Activated CD4-positive, CD25-positive, alpha-beta regulatory T cell treated with anti-CD3 and anti-CD28 coated beads, Interleukin-2, amount 50 U/mL, for 24 hours (primary cell): ENCODE results near the gene ADARB2.

Source experiments
- ATAC-seq, 2 donors: fragments of 150-1000 bp; cut with Tn5 transposase; one replicate each; pipeline ENCODE4 v1.10.0; 2021; ENCODE audit warnings: mild to moderate bottlenecking in 1 of 2, moderate library complexity in 1 of 2

Gene ADARB2

DNA sequence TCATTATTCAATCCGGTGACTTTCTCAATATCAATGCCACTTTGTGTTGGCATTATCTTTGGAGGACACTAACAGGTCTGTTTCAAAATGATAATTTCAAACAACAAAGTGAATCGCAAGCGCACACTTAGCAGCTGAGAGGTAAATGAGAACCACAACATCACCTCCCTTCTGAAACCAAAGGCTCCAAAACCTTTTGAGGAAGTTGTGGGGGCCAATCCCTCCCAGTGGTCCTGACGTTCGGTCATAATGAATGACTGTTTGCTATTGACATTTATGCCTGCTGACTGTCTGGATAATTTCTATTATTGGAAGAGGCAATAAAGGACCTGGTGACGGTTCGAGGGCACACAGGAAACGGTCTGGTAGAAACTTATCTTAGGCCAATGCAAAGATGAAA lies 1.8 kb downstream of the ADARB2 start:
- no peak for ATAC-seq

DNA sequence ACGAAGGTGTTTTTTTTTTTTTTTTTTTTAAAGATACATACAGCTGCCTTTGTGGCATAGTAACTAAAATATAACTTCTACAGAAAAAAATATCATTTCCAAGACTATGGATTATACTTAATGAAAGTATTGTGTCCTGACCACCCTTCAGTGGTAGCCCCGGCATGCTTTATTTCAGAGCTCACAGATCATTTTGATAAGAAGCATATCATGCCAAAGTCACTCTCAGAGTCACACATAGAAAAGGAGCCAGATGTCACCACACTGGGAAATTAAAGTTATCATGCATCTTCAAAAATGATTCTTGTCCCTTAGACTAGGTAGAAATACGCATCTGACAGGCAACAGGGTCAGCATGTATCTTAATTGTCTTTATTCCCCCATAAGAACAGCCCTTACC lies 3.0 kb downstream of the ADARB2 start:
- ATAC-seq = no peak

DNA sequence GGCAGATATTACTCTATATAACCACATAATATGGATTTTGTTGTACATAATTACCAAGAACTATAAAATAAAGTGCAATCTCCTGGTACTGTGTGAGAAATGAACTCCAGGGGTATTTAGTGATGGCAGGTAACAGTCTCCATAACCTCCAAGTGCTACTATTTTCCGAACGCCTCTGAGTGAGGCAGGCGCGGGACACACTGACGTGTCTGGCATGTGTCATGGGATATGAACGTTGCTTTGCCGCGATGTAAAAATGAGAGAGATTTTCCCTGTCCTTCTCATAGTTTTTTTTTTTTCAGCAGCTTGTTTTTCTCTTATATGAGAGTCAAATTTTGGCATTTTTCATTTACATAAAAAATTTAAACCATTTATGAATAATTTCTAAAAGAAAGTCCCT lies 3.6 kb downstream of the ADARB2 start:
- no peak for ATAC-seq

DNA sequence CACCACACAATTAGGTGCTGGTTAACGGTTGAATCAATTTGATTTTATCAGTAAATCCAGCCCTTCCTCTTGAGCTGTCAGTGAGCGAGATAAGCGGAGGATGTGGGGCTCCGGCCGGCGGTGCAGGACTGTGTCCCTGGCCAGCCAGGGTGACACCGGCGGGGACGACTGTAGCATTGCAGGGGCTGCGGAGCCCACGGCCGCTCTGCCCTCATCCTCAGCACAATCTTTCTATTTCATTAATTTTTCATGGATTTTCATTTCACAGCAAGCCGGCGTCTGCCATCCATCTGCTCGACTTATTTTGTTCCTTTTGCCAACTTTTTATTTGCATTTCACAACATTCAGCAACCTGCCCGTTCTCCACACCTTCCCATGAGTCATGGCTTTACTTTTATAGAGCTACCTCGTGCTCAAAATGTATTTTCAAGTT lies 4.7 kb downstream of the ADARB2 start:
- ATAC-seq = no peak

DNA sequence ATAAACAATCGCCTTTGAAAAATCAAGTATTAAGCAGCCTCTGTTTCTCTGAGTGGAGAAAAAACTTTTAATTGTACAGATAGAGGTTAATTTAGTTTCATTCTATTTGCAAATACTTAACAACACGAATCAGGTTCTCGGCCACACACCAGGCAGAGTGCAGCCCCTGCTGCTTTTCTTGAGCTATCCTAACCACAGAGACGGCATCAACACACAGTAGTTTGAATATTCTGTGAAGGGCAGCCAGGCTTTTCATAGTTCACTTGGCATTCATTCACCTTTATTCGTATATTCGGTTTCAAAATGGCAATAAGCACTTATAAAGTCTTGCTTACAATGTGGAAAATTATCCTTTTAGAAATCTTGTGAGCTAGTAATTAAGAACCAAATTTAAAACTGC lies 5.7 kb downstream of the ADARB2 start:
- no peak for ATAC-seq

DNA sequence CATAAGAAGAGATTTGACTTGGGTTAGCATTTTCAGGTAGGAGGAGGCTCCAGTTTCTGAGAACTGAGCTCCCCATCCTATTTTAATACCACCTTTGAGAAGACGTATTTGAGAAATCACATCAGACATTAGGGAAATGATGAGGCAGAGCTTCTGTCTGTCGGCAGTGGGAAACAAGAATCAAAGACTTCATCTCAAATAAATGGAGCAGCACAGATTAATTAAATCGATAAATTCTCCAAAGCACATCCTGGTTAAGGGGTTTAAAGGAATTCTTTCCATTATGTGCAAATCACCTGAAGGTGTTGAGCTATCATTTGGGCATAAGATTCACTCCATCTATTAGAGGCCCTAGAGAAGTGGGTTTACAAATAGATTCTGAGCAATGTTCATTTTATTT lies 7.6 kb downstream of the ADARB2 start:
- no peak for ATAC-seq

DNA sequence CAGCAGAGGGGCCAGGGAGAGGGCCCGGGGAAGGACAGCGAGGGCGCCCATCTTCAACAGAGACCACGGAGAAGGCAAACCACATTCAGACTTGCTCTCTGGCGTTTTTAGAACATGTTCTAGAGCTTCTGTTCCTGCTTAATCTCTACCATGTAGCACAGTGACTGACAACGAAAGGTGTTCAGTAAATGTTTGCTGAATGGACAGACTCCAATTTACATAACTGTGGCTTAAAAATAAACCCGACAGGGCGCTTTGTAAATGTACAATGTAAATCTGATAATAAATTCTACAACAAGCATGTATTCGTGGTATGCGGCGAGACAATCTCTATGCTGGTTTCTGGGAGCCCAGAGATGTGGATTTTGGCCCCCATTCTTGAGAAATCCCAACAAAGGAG lies 10.5 kb downstream of the ADARB2 start:
- ATAC-seq = no peak

DNA sequence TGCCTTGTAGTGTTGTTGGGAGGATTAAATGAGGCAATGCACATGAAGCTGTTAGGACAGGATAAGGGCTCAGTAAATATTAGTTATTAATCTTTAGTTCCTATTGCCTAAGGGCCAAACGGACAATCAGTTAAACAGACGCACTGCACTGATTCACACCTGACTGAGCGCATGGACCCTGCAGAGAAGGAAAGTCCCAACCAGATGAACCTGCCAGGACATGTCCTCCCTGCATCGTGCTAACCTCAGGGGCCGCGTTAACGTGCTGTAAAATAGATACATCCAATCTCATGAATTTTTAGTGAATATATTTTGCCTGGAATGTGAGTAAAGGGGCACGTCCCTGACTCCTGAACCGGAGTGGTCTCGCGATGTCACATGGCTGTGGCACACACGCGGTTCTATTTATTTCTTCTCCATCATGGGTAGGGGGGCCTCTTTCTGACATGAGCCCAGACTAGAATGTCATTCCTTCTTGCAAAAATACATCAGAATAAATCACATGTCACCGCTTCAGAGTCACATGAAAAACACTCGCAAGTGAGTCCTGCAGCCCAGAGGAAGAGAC lies 12.3 kb downstream of the ADARB2 start:
- no peak for ATAC-seq

DNA sequence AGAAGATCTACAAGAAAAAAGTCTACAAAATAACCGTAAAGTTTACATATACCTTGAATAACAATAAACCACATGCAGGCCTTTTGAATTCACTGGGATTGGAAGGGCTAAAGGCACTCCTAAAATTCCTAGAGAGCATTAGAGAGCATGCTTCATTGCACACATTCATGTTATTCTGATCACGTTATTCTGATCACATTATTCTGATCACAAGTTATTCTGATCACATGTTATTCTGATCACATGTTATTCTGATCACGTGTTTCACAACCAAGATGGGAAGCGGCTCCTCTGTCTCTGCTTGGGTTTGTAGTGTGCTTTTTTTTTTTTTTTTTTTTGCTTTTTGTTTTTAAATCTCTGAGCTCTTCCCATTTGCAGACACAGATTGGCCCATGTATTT lies 20.5 kb downstream of the ADARB2 start:
- ATAC-seq = no peak

DNA sequence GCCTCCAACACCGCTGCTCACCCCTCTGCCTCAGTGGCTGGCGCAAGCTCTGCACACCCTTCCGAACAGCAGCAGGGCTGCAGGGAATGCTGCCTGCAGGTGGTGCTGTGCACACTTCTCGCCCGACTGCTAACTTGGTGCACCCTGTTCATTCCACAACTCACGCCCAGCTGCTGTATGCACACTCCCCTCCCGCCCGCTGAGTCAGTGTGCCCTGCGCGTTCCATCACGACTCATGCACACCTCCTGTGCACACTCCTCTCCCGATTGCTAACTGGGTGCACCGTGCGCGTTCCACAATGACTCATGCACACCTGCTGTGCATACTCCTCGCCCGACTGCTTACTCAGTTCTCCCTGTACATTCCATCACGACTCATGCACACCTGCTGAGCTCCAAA lies 21.5 kb downstream of the ADARB2 start:
- ATAC-seq = peak; percentile 56 to 89

DNA sequence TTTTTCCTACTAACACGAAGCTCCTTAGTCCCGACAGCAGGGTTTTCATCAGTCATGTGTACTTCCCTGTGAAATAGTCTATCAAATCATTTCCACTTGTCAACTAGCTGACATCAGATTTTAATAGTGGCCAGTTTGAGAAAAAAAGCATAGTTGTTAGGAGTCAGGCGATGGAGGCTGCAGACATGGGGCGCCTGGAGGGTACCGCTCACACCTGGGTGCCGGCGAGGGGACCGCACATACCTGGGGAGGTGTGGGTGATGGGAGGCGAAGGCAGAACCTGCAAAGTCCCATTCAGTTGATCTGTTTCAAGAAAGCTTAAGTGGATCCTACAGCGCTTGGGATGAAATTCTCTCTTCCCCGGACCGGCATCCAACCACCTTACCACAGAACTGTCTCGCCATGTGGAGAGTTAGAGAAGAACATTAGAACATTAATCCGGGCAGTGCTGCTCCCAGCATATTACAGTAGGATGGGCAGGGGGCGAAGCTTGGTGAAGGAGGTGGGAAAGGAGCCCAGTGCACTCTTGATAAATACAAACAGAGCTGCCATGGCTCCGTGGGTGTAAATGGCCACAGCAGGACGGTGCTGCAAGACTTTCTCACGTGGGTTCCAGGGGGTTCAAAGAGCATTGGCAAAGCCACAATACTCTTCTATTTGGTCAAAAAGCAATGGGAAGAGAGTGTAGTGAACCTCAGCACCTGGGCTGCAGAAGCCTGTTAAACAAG lies 24.2 kb downstream of the ADARB2 start:
- ATAC-seq = no peak

DNA sequence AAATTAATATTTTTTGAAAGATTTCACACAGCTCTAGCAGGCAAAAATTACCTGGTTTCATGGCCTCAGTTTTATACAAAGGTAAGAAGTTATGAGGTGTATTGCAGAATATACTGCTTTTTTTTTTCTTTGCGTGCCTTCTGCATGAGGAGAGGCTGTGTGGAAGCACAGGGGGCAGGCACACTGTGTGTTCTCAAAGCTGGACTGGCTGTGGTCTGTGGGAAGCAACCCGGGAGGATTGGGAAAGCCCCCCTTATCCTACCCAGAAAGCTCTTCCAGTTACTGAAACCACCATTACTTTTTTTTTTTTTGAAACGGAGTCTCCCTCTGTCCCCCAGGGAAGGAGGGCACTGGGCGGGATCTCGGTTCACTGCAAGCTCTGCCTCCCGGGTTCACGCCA lies 25.0 kb downstream of the ADARB2 start:
- no peak for ATAC-seq

DNA sequence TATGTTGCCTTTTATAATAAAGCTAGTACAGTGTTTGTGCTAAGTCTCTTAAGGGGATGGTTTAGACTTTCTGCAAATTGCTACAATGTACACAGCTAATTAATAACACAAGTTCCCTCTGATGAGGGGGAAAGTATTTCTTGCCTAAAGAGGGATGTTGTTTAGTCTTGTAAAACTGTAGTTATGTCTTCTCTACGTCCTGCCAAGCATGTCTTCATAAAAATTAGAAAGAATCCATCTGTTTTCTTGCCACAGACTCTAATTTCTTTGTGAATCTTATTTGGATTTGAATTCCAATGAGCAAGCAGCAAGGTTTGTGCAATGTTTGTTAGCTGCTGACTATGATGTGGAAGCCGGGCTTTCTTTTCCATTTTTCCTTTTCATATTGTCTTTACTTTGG lies 28.2 kb downstream of the ADARB2 start:
- ATAC-seq = no peak

DNA sequence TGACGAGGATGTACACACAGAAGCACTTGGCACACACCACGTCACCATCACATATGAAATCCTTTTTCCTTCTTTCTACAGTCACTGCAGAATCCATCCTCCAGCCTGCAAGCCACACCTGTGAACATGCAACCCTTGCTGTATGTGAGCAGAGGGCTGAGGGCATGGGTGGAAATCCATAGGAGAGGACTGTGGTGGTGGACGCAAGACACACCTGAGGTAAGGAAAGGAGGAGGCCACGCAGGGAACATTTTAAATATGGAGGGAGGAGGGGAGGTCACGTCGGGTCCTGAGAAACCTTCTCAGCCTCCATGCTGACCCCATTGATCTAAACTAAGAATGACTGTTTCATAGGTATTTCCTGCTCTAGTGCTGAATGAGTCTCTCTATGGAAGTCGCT lies 28.6 kb downstream of the ADARB2 start:
- no peak for ATAC-seq

DNA sequence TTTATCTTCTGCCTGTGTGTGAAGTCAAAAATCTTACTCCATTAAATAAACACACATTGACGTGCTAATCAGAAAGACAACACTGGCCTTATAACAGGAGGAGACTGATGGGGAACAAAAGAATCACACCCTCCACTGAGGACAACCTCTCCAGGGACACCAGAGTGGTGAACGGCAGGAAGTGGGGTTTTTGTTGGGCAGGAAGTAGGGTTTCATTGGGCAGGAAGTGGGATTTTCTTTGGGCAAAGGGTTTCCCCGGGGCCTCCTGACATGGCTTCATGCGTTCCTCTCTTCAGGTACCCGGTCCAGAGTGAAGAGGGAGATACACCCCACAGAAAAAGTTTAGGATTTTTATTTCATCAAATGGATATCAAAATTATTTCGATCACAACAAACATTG lies 30.6 kb downstream of the ADARB2 start:
- ATAC-seq = peak in 1 of 2 donors; percentile 30

DNA sequence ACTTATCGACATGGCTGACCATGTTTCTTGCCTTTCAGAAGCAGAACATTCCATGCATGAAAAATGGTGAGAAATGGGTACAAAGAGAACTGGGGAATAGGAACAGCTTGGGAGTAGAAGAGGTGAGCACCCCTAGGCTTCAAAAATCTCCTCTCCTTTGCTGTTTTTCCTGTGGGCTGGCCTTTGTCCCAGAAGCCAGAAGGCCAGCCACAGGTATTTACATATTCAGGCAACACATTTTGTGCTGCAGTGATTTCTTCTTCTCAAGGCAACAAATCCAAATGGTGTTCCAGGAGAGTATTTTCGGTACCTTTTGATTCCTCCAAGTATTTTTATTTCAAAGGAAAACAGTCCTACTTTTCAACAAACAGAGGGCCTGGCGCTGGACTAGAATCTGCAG lies 31.1 kb downstream of the ADARB2 start:
- ATAC-seq = no peak

DNA sequence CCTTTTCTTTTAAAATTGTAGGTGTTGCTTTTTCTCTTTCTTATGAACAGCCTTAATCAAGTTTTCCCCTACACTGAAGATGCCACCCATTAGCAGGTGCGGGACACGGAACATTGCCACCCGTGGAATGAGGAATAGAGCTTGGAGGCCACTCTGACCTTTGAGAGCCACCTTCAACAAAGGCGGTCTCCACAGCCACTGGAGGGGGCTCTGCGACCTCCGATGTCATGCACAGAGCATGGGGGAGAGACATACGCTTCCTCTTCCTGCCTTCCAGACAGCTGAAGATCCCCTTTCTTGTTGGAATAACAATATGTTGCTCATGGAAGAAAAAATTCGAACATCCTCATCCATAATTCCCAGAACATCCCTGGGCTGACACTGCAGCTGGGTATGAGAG lies 39.1 kb downstream of the ADARB2 start:
- ATAC-seq = no peak

DNA sequence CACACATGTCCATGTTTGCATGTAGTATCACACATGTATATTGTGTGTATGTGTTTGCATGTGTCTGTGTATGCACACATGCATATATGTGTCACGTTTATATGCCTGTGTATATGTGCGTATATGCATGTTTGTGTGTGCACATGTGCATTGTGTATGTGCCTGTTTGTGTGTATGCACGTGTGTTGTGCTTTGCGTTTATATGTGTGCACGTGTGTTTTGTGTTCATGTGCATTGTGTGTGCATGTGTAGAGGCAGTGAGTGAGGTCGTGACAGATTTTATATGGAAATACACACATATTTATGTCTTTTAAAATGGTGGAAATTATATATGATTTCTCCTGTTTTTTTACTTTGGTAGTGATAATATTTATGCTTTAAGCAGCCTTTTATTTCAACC lies 41.2 kb downstream of the ADARB2 start:
- no peak for ATAC-seq

DNA sequence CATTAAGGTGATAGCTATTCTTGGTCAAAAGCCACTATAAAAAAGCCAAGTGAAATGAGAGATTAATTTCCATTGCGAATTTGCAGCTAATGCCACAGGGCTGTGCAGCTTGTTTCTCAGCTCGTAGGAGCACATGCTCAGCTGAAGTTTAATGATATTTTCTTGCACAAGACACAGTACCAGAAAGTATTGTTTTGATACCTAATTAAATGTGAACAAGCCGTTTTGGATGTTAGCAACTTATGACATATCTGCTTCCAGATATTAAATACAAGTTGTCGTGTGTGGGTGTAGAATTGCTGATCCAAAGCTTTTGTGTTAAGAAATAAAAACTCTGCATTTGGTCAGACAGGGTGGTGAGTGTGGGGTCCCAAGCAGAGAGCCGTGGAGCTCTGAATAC lies 47.2 kb downstream of the ADARB2 start:
- ATAC-seq = no peak

DNA sequence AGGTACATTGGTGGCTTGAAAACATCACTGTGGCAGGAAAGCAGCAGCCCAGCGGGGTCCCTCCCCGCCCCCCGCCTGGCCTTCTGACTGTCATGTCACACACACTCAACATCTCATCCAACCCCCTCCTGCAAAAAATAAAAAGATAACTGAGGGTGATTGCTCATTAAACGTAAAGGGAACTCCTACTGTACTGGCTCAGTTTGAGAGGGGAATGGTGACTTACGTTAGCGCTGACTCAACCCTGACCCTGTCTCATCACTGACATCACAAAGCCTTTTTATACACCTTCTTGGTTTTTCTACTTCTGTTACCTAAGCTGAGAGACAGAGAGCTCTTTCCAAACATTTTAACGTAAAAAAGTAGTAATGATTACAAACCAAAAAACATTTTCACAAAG lies 48.8 kb downstream of the ADARB2 start:
- no peak for ATAC-seq

DNA sequence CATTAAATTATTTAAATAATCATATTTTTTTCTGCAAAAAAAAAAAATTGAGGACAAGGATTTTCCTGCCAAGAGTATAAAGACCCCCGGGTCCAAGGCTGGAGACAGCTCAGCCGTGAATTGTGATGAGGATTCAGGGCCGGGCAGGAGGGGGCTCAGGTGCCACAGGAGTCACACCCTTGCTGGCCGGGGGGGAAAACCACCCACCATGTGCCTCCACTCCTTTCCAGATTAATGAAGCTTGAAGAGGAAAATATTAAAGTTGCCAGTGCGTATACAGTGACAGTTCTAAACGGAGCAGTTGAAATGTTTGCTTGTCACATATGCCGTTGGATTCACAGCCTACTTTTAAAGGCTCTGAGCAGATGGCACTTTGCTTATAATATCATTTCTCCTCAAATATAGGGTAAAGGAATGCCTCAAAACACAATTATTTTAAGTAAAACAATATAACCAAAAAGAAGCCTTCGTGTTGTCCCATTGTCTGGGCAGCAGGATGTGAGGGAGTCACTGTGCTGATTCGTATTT lies 49.6 kb downstream of the ADARB2 start:
- ATAC-seq = no peak

DNA sequence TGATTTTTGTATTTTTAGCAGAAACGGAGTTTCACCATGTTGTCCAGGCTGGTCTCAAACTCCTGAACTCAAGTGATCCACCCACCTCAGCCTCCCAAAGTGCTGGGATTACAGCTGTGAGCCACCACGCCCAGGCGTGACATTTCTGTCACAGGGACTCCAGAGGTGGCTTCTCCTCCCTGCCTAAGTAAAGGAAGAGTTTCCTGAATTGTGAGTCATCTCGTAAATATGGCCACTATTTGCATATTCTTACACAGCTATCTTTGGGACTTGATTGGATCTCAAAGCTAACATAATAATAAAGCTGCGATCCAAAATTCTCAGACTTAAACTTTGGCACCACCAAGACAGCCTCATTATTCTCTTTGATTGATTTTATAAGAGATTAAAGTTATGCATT lies 50.1 kb downstream of the ADARB2 start:
- no peak for ATAC-seq

DNA sequence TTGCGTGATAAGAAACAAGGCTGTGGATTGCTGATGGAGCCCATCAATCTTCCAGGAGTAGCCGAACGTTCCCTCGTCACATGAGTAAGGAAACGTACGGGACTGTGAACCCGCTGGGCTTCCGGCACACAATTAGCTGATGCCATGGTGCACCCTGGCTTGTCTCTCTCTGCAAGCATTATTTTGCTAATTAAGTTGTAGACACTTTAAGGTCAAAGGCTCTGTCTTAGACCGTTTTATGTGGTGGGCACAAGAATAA lies 50.9 kb downstream of the ADARB2 start:
- ATAC-seq = no peak

DNA sequence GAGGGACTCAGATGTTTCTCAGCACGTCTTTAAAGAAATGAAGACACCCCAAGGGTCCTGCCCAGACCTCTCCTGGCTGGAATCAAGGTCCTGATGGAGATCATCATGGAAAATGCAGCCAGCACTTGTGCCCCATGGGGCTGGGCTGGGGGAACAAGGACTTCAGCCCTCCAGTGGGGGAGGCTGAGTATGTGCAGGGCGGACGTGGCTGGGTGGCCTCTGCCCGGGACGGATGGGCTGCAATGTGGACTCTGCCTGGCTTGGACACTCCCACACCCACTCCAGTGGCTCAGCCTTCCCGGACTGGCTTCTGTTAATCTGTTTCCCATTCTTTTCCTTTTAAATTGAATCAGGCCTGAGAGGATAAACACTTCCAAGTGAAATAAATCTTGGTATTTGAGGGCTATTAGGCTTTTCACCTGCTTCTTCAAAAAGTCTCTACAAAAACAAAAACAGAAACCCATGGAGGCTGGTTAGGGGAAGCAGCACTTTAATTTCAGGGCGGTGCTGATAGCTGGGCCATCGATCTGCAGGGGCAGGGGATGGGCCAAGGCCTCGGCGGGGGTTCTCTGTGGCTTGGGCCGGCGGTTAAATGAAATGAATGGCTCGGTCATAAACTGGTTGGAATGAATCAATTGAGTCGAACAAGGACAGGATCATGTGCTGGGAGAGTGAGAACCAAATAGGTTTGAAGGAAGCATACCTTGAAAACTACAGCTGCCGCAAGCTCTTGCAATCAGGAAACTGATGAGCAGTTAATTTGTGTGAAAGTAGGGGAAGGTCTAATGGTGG lies 51.4 kb downstream of the ADARB2 start:
- ATAC-seq = no peak
